ENCODE data around the gene CTAGE8.
"Not testable (repeated sequence)": the region's sequence is repeated elsewhere in the genome, so short reads cannot be mapped to it uniquely, and the experiment has no call there.

DNA sequence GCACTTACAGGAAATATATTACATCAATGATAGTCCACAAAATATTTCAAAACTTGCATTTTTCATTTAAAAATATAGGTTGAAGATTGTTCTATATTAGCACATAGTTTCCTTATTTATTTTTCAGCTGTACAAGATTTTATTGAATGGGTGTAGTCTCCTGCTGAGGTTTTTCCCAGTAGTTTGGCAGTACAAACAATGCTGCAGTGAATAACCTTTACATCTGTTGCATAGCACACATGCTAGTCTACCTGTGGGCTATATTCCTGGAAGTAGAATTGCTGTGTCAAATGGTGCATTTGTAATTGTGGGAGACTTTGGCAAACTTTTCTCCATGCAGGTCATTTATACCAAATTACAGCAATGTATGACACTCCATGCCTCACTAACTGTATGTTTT, 48.6 kb downstream of the CTAGE8 start:
- TF ChIP-seq, protein P1, sequence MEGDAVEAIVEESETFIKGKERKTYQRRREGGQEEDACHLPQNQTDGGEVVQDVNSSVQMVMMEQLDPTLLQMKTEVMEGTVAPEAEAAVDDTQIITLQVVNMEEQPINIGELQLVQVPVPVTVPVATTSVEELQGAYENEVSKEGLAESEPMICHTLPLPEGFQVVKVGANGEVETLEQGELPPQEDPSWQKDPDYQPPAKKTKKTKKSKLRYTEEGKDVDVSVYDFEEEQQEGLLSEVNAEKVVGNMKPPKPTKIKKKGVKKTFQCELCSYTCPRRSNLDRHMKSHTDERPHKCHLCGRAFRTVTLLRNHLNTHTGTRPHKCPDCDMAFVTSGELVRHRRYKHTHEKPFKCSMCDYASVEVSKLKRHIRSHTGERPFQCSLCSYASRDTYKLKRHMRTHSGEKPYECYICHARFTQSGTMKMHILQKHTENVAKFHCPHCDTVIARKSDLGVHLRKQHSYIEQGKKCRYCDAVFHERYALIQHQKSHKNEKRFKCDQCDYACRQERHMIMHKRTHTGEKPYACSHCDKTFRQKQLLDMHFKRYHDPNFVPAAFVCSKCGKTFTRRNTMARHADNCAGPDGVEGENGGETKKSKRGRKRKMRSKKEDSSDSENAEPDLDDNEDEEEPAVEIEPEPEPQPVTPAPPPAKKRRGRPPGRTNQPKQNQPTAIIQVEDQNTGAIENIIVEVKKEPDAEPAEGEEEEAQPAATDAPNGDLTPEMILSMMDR (IDR thresholded peaks at IDR 0.05 in 2 of 3, conservative IDR thresholded peaks at IDR 0.05 in 1 of 3; ENCODE audit: control insufficient read depth in 2 of 3, extremely low read depth in 1 of 3, insufficient read depth in 1 of 3, low read depth in 3 of 3, low read length in 3 of 3): not testable (repeated sequence)
- TF ChIP-seq, protein P2, sequence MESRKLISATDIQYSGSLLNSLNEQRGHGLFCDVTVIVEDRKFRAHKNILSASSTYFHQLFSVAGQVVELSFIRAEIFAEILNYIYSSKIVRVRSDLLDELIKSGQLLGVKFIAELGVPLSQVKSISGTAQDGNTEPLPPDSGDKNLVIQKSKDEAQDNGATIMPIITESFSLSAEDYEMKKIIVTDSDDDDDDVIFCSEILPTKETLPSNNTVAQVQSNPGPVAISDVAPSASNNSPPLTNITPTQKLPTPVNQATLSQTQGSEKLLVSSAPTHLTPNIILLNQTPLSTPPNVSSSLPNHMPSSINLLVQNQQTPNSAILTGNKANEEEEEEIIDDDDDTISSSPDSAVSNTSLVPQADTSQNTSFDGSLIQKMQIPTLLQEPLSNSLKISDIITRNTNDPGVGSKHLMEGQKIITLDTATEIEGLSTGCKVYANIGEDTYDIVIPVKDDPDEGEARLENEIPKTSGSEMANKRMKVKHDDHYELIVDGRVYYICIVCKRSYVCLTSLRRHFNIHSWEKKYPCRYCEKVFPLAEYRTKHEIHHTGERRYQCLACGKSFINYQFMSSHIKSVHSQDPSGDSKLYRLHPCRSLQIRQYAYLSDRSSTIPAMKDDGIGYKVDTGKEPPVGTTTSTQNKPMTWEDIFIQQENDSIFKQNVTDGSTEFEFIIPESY (IDR thresholded peaks at IDR 0.05): not testable (repeated sequence)
- TF ChIP-seq, protein P3, sequence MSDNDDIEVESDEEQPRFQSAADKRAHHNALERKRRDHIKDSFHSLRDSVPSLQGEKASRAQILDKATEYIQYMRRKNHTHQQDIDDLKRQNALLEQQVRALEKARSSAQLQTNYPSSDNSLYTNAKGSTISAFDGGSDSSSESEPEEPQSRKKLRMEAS (IDR thresholded peaks at IDR 0.05; ENCODE audit: low read depth, low read length): not testable (repeated sequence)
- not testable (repeated sequence) for TF ChIP-seq RFX5 (IDR thresholded peaks at IDR 0.05; ENCODE audit: low read depth, low read length); FOXM1 (IDR thresholded peaks at IDR 0.05; ENCODE audit: low read depth, low read length); GABPA (IDR thresholded peaks at IDR 0.05; ENCODE audit: low read depth); SREBF2 (IDR thresholded peaks at IDR 0.05; ENCODE audit: low read length); POLR2A (IDR thresholded peaks at IDR 0.05; ENCODE audit: low read depth, low read length); ZBED1 (IDR thresholded peaks at IDR 0.05; ENCODE audit: borderline replicate concordance); EZH2 (IDR thresholded peaks at IDR 0.05; ENCODE audit: borderline replicate concordance, control insufficient read depth, low read depth, low read length)
- TF ChIP-seq, protein P4, sequence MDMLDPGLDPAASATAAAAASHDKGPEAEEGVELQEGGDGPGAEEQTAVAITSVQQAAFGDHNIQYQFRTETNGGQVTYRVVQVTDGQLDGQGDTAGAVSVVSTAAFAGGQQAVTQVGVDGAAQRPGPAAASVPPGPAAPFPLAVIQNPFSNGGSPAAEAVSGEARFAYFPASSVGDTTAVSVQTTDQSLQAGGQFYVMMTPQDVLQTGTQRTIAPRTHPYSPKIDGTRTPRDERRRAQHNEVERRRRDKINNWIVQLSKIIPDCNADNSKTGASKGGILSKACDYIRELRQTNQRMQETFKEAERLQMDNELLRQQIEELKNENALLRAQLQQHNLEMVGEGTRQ (IDR thresholded peaks at IDR 0.05; ENCODE audit: borderline replicate concordance, low read depth, low read length): not testable (repeated sequence)
